Measurements from ENCODE around the gene CD200.

The CD200 gene

DNA sequence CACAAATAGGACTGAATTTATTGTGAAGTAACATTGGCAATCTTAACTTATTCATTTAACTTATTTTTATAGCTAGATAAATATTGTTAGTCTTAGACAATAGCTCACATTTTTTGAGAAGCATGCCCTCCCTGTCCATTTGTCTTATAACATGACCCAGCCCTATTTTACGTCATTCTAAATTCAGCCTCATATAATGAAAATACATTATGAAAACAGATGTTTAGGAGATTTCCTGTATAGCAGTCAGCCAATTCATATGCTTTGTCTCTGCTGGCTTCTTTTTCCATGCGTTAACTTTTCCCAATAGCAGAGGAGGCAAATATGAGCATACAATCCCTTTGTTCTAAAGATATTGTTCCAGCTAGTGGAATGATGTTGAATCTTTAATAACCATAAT lies 29.3 kb downstream of the CD200 start:
- no peaks in the 10 kb centered on the region for H3K27me3 ChIP-seq (ENCODE audit: insufficient read depth, poor library complexity, severe bottlenecking)
- no peak overlapping the region for H3K4me3 ChIP-seq (replicated peaks; ENCODE audit: insufficient read depth, low read length)
- DNase-seq (ENCODE audit: low read depth in 1 of 2, low spot score in 1 of 2), result no peak
- no peak overlapping the region for H3K27ac ChIP-seq (replicated peaks)
- TF ChIP-seq POLR2AphosphoS5 (IDR thresholded peaks at IDR 0.05; ENCODE audit: low read depth) (no peak), GABPA (IDR thresholded peaks at IDR 0.05; ENCODE audit: low read depth) (no peak), SPI1 (IDR thresholded peaks at IDR 0.05; ENCODE audit: borderline replicate concordance, low read depth) (no peak)
- TF ChIP-seq, protein P1, sequence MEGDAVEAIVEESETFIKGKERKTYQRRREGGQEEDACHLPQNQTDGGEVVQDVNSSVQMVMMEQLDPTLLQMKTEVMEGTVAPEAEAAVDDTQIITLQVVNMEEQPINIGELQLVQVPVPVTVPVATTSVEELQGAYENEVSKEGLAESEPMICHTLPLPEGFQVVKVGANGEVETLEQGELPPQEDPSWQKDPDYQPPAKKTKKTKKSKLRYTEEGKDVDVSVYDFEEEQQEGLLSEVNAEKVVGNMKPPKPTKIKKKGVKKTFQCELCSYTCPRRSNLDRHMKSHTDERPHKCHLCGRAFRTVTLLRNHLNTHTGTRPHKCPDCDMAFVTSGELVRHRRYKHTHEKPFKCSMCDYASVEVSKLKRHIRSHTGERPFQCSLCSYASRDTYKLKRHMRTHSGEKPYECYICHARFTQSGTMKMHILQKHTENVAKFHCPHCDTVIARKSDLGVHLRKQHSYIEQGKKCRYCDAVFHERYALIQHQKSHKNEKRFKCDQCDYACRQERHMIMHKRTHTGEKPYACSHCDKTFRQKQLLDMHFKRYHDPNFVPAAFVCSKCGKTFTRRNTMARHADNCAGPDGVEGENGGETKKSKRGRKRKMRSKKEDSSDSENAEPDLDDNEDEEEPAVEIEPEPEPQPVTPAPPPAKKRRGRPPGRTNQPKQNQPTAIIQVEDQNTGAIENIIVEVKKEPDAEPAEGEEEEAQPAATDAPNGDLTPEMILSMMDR (IDR thresholded peaks at IDR 0.05; ENCODE audit: insufficient read depth, low read length), result no peak

DNA sequence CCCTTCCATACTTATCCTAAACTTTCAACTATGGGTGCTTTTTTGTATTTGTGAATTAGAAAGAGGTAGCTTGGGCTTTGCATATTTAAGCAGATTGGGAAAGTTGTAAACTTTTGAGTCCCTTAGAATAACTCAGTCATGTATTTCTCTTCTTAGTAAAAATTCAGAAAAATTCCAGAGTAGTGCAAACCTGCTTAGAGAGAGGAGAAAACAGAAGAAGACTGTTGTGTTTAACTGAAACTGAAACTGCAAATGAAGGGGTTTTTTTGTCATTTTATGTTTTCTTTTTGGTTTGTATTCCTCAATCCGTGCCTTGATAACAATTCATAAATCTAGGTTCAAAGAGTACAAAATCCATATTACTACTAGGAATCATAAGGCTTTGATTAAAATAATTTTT lies 31.3 kb downstream of the CD200 start:
- H3K27ac ChIP-seq (replicated peaks), result no peak overlapping the region
- TF ChIP-seq SPI1 (IDR thresholded peaks at IDR 0.05; ENCODE audit: borderline replicate concordance, low read depth), result no peak
- no peak for TF ChIP-seq POLR2AphosphoS5 (IDR thresholded peaks at IDR 0.05; ENCODE audit: low read depth)
- TF ChIP-seq GABPA (IDR thresholded peaks at IDR 0.05; ENCODE audit: low read depth), result no peak
- TF ChIP-seq REST (IDR thresholded peaks at IDR 0.05; ENCODE audit: insufficient replicate concordance, low read depth), result no peak
- TF ChIP-seq, protein P1 (IDR thresholded peaks at IDR 0.05; ENCODE audit: insufficient read depth, low read length), result no peak
- no peak overlapping the region for H3K4me3 ChIP-seq (replicated peaks; ENCODE audit: insufficient read depth, low read length)
- no peaks in the 10 kb centered on the region for H3K27me3 ChIP-seq (ENCODE audit: insufficient read depth, poor library complexity, severe bottlenecking)
- no peak for DNase-seq (ENCODE audit: low read depth in 1 of 2, low spot score in 1 of 2)

GRCh38 chr3:112365035-112365434 lies 32.1 kb downstream of the CD200 start:
- no peak overlapping the region for H3K4me3 ChIP-seq (replicated peaks; ENCODE audit: insufficient read depth, low read length)
- no peaks in the 10 kb centered on the region for H3K27me3 ChIP-seq (ENCODE audit: insufficient read depth, poor library complexity, severe bottlenecking)
- no peak overlapping the region for H3K27ac ChIP-seq (replicated peaks)
- no peak for DNase-seq (ENCODE audit: low read depth in 1 of 2, low spot score in 1 of 2)
- TF ChIP-seq, protein P1 (IDR thresholded peaks at IDR 0.05; ENCODE audit: insufficient read depth, low read length), result no peak
- TF ChIP-seq GABPA (IDR thresholded peaks at IDR 0.05; ENCODE audit: low read depth) (no peak), POLR2AphosphoS5 (IDR thresholded peaks at IDR 0.05; ENCODE audit: low read depth) (no peak), SPI1 (IDR thresholded peaks at IDR 0.05; ENCODE audit: borderline replicate concordance, low read depth) (no peak), REST (IDR thresholded peaks at IDR 0.05; ENCODE audit: insufficient replicate concordance, low read depth) (no peak)

- Histone ChIP-seq H3K27me3 (ENCODE audit: insufficient read depth, poor library complexity, severe bottlenecking) (no peaks in the 10 kb centered on the region), H3K27ac (replicated peaks) (no peak overlapping the region), H3K4me3 (replicated peaks; ENCODE audit: insufficient read depth, low read length) (no peak overlapping the region)
- TF ChIP-seq, protein P1 (IDR thresholded peaks at IDR 0.05; ENCODE audit: insufficient read depth, low read length), result no peak
- TF ChIP-seq SPI1 (IDR thresholded peaks at IDR 0.05; ENCODE audit: borderline replicate concordance, low read depth), result no peak
- no peak for TF ChIP-seq REST (IDR thresholded peaks at IDR 0.05; ENCODE audit: insufficient replicate concordance, low read depth)
- TF ChIP-seq POLR2AphosphoS5 (IDR thresholded peaks at IDR 0.05; ENCODE audit: low read depth), result no peak
- TF ChIP-seq GABPA (IDR thresholded peaks at IDR 0.05; ENCODE audit: low read depth), result no peak
- DNase-seq (ENCODE audit: low read depth in 1 of 2, low spot score in 1 of 2), result no peak
Observed at GRCh38 chr3:112365636-112366035, 32.7 kb downstream of the CD200 start.

Measured in HL-60 (cell line).